SK-N-MC (cell line): ENCODE data around the gene SF3A2.

Experiments used
- DNase-seq: peaks from one replicate; pipeline ENCODE4 v3.0.0-alpha.2; 2011; ENCODE audit warnings: low read depth, low spot score
- H3K27ac ChIP-seq: fragments of 200-600 bp; sonication (generic); 2 replicates; pipeline ENCODE4 v1.5.1; 2016; ENCODE audit warnings: mixed run types
- H3K36me3 ChIP-seq: fragments of 200-600 bp; sonication (generic); 2 replicates; pipeline ENCODE4 v1.6.1; 2017; ENCODE audit warnings: antibody characterized with exemption, low read length, mixed read lengths; ENCODE audit not compliant: insufficient read depth
- H3K4me3 ChIP-seq: fragments of 200-600 bp; sonication (generic); 2 replicates; pipeline ENCODE4 v1.5.1; 2016
- H3K9ac ChIP-seq: fragments of 200-600 bp; sonication (generic); 2 replicates; pipeline ENCODE4 v1.8.0; 2017; ENCODE audit warnings: mixed run types, mixed read lengths; ENCODE audit not compliant: insufficient read length
- H3K9me3 ChIP-seq: fragments of 200-600 bp; sonication (generic); 2 replicates; pipeline ENCODE4 v1.6.1; 2017; ENCODE audit warnings: low read depth, mild to moderate bottlenecking, antibody characterized with exemption, low read length, moderate library complexity, mixed read lengths
- EZH2 ChIP-seq: fragments of 200-600 bp; sonication (generic); IDR thresholded peaks from one replicate; pipeline ENCODE4 v1.6.1; 2017; ENCODE audit warnings: antibody characterized with exemption
- FOXP2 ChIP-seq: optimal IDR thresholded peaks from 2 replicates; pipeline ENCODE3; 2011; ENCODE audit warnings: mild to moderate bottlenecking, moderate library complexity; ENCODE audit not compliant: insufficient read depth; ENCODE audit errors: extremely low read length, control extremely low read depth
- POLR2AphosphoS5 ChIP-seq: IDR thresholded peaks from 2 replicates; pipeline ENCODE4 v1.6.1; 2012; ENCODE audit warnings: mild to moderate bottlenecking, low read depth, low read length, borderline replicate concordance

The SF3A2 gene

DNA sequence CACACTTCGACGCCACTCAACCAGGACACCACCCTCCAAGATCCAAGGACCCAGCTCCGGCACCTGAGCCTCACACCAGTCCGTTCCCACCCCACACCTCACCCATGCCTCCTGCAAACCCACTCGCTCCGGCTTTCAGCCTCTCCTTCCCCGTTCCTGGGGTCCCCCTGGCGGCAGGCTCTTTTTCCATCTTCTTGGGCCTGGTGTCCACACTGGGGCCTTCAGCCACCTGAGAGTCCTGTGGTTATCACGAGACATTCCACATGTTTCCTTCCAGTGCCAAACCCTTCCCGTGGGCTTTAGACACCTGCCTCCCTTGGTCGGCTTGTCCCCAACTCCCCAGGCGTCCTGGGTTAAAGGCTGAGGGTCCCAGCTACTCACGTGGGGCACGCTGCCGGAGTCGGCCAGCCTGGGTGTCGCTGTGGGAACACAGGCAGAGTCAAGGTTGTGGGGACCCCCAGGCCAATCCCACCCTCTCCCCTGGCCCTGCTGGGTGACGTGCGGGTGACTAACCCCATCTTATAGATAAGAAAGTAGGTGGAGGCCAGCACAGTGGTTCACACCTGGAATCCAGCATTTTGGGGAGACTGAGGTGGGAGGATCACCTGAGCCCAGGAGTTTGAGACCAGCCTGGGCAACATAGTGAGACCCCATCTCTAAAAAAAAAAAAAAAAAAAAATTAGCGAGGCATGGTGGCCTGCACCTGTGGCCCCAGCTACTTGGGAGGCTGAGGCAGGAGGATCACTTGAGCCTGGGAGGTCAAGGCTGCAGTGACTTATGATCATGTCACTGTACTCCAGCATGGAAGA lies 17.6 kb downstream of the SF3A2 start:
- no peak overlapping the region for H3K27ac ChIP-seq
- no peak for DNase-seq
- H3K9me3 ChIP-seq = no peaks in the 10 kb centered on the region
- no peak overlapping the region for H3K4me3 ChIP-seq
- H3K9ac ChIP-seq = no peak overlapping the region
- TF ChIP-seq POLR2AphosphoS5 (no peak), EZH2 (no peak), FOXP2 (no peak)
- no peaks in the 10 kb centered on the region for H3K36me3 ChIP-seq

DNA sequence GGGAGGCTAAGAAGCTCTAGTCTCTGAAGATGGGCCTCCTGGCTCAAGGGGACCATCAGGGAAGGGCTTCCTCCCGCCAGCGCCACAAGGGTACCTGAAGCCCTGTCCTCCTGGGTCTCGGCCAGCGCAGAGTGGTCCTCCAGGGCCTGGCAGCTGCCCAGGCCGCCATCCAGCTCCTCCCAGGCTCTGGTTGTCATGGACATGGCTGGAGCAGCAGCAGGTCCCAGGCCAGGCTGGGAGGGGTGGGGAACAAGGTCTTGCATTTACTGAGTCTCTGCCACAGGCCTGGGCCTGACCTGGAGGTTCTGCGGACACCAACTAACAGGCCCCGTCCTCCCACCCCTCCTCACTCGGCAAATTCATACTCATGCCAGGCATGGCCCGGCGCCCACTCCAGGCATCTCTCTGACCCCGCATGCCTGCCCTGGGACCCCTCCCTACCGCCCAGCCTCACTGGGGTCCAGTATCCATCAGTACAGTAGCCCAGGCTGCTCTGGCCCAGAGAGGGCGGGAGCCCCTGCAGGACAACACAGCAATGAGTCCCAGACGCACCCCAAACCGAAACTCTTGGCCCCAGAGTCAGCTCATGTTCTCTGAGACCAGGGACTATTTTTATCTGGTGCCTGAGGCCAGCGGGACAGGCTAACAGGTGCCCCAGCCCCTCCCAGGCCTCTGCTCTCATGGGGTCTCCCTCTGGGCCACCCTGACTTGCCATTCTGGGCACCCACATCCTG lies 18.7 kb downstream of the SF3A2 start:
- Histone ChIP-seq H3K9me3 (no peaks in the 10 kb centered on the region), H3K9ac (no peak overlapping the region), H3K27ac (no peak overlapping the region), H3K36me3 (no peaks in the 10 kb centered on the region), H3K4me3 (no peak overlapping the region)
- no peak for DNase-seq
- TF ChIP-seq POLR2AphosphoS5 = no peak
- TF ChIP-seq FOXP2 = no peak
- no peak for TF ChIP-seq EZH2

DNA sequence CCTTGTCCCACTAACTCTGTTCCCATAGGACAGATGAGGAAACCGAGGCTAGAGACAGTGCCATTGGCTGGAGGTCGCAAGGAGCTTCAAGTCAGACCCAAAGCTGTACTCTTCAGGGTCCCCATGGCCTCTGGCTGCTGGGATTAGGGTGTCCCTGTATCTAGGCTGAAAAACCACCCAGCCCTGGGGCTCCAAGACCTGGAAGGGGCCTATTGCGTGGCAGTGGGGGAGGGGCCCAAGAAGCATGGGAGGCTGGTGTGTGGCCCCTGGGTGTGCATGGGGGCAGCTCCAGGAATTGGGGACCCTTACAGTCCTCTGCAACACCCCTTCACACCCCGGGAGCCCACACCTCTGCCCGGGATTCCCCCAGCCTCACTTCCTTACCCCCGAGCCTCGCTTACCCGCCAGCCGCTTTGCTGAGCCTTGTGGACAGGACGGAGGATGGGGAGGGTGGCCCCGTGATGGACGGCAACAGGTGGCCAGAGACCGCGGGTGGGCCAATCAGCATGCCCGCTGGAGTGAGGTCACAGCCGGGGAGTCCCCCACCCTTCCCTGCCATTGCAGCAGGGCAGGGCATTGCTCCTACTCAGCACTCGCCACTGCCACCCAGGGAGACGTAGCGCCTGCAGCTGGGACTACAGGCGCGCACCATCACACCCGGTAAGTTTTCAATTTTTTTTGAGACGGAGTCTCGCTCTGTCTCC lies 19.5 kb downstream of the SF3A2 start, which contains the start of gene JSRP1:
Gene JSRP1 (minus strand): TSS at position 436 of the 704 bp plus-strand sequence. CDS start 1,103 bp downstream, outside the sequence.
- Histone ChIP-seq H3K4me3 (no peak within 1 kb of the TSS), H3K9me3 (no peaks in the 10 kb centered on the region), H3K36me3 (no peaks in the 10 kb centered on the region), H3K27ac (no peak within 1 kb of the TSS), H3K9ac (no peak within 1 kb of the TSS)
- no peak for DNase-seq
- no peak for TF ChIP-seq POLR2AphosphoS5
- TF ChIP-seq FOXP2 = no peak
- TF ChIP-seq EZH2 = no peak

DNA sequence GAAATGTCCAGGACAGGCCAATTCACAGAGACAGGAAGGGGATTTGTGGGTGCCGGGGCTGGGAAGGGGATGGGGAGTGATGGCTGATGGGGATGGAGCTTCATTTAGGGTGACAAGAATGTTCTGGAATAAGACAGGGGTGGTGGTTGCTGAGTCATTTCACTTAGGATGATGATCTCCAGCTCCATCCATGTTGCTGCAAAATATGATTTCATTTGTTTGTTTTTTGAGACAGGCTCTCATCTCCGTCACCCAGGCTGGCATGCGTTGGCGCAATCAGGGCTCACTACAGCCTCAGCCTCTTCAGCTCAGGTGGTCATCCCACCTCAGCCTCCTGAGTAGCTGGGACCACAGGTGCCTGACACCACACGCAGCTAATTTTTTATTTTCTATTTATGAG lies 22.7 kb downstream of the SF3A2 start:
- Histone ChIP-seq H3K9ac (no peak overlapping the region), H3K27ac (no peak overlapping the region), H3K36me3 (no peaks in the 10 kb centered on the region), H3K9me3 (no peaks in the 10 kb centered on the region), H3K4me3 (no peak overlapping the region)
- no peak for DNase-seq
- TF ChIP-seq FOXP2 = no peak
- TF ChIP-seq POLR2AphosphoS5 = no peak
- no peak for TF ChIP-seq EZH2

DNA sequence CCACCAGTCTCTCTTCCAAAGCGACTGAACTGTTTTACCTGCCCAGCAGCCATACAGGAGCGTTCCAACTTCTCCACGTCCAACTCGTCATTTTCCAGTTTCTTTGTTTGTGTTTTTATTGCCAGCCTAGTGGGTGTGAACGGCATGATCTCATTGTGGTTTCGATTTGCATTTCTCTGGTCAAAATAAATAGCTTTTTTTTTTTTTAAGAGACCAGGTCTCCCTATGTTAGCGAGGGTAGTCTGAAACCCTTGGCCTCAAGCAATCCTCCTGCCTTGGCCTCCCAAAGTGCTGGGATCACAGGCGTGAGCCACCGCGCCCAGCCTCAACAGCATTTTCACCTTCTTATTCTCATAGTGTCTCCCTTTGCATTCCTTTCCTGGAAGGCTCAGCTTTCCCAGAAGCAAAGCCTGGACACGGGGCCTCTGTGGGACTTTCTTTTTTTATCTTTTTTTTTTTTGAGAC lies 23.7 kb downstream of the SF3A2 start:
- TF ChIP-seq FOXP2 (no peak), POLR2AphosphoS5 (no peak), EZH2 (no peak)
- no peak overlapping the region for H3K4me3 ChIP-seq
- DNase-seq = no peak
- H3K27ac ChIP-seq = no peak overlapping the region
- no peaks in the 10 kb centered on the region for H3K9me3 ChIP-seq
- H3K36me3 ChIP-seq = no peaks in the 10 kb centered on the region
- no peak overlapping the region for H3K9ac ChIP-seq

DNA sequence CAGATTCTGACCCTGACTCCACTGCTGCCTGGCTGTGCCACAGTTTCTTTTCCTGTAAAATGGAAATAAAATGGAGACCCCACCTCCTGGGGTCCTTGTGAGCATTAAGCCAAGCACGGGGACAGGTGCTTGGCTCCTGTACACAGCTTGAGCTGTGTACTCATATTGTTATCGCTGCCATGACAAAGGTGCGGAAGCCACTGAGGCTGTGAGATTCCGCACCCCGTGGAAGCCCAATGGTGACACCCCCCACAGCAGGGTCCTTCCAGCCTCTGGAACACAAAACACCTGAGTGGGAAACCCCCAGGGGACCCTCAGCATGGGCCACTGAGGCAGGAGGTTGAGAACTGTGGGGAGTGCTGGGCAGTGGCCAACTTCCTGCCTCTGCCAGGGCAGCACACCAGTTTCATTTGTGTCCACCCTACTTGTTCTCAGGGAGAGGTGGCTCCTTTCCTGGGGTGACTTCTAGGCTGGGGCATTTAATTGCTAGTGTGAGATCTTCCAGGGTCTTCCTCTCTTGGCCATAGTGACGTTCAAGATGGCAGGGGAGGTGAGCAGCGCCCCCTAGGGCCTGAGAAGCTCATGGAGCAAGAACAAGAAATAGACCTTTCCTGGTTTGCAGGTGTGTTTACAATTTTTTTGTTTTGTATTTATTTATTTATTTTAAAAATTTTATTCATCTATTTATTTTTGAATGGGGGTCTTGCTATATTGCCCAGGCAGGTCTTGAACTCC lies 25.0 kb downstream of the SF3A2 start:
- Histone ChIP-seq H3K27ac (no peak overlapping the region), H3K36me3 (no peaks in the 10 kb centered on the region), H3K9ac (no peak overlapping the region), H3K9me3 (no peaks in the 10 kb centered on the region), H3K4me3 (no peak overlapping the region)
- no peak for DNase-seq
- TF ChIP-seq POLR2AphosphoS5 (no peak), EZH2 (no peak), FOXP2 (no peak)

DNA sequence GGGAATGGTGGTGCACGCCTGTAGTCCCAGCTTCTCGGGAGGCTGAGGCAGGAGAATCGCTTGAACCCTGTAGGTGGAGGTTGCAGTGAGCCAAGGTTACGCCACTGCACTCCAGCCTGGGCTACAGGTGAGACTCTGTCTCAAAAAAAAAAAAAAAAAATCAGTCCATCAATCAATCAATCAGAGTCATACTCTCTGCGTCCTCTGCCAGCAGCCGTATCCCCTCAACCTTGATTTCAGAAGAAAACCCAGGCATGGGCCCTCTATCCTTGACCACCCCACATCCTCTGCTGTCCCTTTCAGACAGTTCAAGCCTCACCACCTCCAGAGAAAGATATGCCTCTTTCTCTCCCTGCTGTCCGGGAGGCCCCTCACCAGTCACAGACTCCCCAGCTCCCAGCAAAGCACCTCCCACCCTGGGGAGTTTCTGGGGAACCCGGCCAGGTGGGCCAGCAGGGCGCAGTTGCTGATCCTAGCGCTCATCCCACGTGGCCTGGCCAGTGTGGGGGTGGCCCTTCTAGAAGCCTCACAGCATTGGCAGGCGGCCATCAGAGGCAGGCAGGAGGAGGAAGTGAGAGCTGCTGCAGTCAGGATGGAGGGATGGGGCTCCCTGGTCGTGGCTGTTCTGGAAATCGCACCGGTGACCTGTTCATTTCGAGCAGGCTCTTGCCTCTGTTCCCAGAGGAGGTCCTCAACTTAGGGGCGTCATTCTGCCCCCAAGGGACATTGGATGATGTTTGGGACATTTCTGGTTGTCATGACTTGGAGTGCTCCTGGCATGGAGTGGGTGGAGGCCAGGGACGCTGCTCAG lies 29.8 kb downstream of the SF3A2 start:
- Histone ChIP-seq H3K9me3 (no peaks in the 10 kb centered on the region), H3K27ac (no peak overlapping the region), H3K9ac (no peak overlapping the region), H3K4me3 (no peak overlapping the region), H3K36me3 (peaks cover 6% of the 10 kb centered on the region)
- DNase-seq = no peak
- TF ChIP-seq FOXP2 (no peak), POLR2AphosphoS5 (no peak), EZH2 (no peak)
